ENCODE measurements around the gene DDI1.

GRCh38 chr11:104058680-104059079, 22.2 kb downstream of the DDI1 start:
- TF ChIP-seq POLR2AphosphoS5 (IDR thresholded peaks at IDR 0.05): no peak
- TF ChIP-seq CTCF (IDR thresholded peaks at IDR 0.05): no peak
- TF ChIP-seq POLR2A (IDR thresholded peaks at IDR 0.05): no peak
- TF ChIP-seq EP300 (IDR thresholded peaks at IDR 0.05): no peak

Measured in gastroesophageal sphincter (tissue), 3 donors.